HT-29 (cell line): Measurements from ENCODE around the gene DDHD1. TPM values are rescaled to one million over a fixed set of nuclear protein-coding genes. Genes with fewer than 3 reads are reported as not detected.
"Not testable (repeated sequence)": the region's sequence is repeated elsewhere in the genome, so short reads cannot be mapped to it uniquely, and the experiment has no call there.

Source experiments
- DNase-seq: peaks from one replicate; pipeline ENCODE4 v3.0.0-alpha.2; 2015; ENCODE audit warnings: low spot score
- total RNA-seq: library from RNA; depleted of rRNA; stranded (reverse); fragments of >200 nt; shearing (Covaris generic); gene quantifications from 2 replicates; pipeline ENCODE4 v1.2.3, GENCODE V29; 2014; rRNA removed

DDHD1 gene
- total RNA-seq: 6.8 and 7.0 TPM in 2 replicates

DNA sequence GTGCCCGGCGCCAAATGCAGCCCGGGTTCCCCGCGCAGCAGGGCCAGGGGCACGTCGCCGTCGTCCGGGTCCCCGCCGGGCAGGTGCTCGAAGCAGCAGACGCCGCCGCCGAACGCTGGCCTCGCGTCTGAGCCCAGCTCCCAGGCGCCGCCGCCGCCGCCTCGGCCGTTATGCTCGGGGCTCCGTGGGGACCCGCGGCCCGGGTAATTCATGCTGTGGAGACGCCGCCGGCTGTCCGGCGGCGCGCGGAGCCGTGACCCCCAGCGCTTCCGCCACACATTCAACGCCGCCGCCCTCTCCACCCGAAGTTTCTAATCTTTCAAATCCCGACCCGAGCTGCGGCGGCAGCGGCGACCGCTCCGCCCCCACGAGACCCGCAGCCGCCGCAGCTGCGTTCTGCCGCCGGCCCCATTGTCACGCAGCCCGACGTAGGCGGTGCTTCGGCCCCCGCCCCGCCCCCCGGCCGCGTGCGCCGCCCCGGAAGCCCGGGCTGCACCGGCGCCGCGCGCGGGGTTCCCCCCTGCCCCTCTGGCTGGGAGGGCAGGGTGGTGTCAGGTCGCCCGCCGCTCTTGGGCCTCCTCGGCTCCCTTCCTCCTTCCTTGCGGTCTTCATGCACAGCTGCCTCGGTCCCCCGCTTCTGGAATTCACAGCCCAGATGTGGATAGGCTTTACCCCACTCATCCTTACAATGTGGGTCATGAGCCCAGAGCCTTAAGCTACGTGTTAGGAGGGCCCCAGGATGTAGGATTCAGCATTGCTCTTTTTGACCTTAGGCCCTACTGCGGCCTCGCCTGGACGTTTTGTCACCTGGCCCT, at the start of gene DDHD1:
DDHD1 (minus strand) TSS at position 437 of the 815 bp plus-strand sequence; CDS start at position 212, 225 bp downstream.
- peak; percentile 55 for DNase-seq

DNA sequence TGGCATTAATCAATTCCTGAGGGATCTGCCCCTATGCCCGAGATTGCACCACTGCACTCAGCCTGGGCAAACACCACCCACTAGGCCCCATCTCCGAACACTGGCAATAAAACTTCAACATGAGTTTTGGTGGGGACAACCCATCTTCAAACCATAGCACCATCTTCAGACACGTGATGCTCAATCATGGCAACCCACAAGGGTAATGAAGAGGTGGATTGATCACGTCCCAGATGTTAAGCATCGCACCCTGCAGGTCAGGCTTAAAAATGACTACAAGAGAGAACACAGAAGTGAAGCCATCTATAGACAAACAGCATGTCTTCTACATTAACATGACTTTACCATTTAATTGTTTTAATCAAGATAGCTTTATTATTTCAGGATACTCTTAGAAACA, 42.8 kb upstream of the DDHD1 start:
- no peak for DNase-seq

DNA sequence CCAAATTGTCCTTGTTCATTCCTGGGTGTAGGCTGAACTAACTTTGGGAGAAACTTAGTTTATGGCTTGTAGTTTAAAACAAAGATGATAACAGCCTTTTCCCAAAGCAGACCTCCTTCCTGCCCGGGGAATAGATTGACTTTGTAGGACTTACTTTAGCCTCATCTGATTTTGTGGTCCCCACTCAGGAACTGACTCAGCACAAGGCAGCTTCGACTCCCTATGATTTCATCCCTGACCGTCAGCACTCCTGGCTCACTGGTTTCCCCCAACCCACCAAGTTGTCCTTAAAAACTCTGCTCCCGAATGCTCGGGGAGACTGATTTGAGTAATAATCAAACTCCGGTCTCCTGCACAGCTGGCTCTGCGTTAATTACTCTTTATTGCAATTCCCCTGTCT, 40.1 kb upstream of the DDHD1 start:
- DNase-seq: no peak

DNA sequence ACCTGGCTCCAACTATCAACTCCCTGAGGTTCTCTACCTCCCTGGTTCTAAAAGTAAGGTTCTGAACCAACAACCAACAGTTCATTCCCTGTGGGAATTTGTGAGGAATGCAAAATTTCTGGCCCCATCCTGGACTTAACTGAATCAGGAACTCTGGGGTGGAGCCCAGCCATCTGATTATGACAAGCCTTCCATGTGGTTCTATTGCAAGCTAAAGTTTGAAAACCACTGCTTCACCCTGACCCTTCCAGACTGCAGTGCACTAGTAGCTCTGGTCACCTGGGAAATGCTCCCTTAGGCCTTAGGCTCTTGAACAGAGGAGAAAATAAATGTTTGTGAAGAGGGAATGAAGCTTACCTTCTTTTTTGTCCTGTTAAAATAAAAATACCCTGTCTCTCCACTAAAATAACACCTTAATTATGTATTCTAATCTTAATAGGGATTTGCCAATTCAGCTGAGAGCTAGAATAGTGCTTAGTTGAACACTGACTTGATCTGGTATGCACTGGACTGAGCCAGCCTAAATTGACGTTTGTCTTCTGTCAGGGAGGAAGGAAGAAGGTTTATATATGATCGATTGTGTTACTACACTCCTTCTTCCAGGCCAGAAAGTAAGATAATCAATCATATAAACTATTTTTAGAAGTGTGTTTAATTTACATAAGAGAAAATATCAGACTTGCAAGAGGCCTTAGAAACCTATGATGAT, 39.1 kb upstream of the DDHD1 start:
- no peak for DNase-seq

DNA sequence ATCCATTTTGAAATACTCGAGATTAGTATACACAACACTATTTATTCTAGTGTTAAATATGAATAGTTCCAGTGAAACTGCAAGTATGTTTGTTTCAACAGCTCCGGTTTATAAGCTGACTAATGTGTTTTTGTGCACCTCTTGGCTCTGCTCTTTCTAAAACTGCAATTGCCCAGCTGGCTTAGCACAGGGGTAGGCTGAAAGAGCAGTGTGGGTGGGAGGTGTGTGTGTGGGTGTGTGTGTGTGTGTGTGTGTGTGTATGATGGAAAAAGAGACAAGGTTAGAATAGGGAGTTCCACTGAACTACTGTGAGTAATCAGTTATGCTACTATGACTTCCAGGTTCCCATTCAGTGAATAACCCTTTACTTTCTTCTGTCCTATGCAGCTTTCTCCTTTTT, 37.8 kb upstream of the DDHD1 start:
- no peak for DNase-seq

DNA sequence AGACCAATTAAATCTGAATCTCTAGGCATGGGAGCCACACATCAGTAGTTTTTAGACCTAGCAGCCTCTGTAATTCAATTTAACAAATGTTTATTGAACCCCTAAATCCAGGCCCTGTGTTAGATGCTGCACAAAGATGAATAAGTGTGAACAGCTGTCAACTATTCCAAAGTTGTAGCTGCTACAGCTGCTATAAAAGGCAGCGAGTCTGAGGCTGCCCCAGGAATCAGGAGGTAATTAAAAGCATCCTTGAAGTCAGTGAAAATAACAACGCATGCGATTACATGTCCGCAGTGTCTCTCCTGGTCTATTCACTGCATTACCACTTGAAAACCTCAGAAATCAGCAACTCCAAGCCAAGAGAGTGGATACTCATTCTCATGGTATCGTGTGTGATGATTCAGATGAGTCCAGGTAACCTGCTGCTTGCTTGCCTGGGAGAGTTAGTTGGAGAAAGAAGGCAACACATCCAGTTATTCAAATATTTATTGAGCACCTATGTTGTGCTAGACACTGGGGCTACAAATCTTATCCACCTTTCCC, 34.9 kb upstream of the DDHD1 start:
- no peak for DNase-seq

DNA sequence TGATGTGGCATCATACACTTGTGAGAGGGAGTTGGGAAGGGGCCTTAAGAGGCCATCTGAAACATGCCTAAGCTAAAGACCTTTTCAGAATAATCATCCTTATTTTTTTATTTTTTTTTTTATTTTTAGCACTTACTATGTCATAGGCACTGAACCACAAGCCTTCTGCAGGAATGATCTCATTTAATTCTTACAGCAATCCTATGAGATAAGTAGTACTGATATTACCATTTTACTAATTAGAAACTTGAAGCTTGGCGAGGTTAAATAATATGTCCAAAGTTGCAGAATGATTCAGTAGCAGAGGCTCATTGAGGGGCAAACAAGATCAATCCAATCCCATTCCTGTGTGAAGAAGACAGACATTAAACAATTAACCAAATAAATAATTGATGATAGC, 33.4 kb upstream of the DDHD1 start:
- no peak for DNase-seq

DNA sequence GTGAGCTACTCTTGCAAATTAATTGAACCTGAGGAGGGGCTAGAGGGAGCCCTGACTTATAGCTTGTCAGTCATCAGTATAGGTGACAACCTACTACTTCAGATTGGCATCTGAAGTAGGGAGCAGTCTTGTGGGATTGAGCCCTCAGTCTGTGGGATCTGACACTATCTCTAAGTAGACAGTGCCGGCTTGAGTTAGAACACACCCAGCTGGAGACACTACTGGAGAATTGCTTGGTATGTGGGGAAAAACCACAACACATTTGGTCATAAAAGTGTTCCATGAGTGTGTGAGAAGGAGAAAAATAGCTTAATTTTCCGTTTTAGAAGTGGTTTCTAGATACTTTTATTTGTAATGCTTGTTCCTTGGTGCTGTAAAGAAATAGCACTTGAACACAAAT, 30.5 kb upstream of the DDHD1 start:
- DNase-seq: no peak

DNA sequence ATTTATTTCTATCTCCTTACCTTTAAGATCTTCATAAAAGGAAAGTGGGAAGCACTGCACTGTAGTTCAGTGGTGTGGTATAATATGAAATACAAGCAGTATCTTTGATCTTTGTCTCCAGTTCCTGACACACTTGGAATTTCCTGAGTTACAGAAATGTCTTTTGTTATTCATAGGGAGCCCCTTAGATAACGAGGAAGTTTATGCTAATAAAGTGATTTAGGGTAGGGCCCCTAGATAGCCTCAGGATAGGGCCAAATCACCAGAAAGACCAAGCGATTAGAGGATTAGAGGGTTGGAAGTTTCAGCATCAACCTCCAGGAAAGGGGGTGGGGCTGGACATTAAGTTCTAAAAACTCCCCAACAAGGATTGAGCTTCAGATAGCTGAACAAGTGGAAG, 29.9 kb upstream of the DDHD1 start:
- DNase-seq: no peak

DNA sequence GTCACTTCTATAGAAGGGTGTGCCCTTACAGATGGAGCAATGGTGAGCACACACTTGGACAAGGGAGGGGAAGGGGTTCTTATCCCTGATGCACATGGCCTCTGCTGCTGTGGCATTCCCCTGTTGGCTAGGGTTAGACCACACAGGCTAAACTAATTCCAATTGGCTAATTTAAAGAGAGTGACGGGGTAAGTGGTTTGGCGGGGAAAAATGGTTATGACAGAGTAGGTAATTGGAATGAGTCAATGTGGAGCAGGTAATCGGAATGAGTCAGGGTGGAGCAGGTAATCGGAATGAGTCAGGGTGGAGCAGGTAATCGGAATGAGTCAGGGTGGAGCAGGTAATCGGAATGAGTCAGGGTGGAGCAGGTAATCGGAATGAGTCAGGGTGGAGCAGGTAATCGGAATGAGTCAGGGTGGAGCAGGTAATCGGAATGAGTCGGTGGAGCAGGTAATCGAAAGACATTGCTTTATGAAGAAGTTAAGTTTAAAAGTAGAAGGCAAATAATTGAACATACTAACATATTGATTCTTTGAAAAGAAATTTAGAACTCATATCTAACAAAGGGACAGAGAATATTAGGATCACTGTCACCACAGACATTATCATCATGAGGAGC, 28.4 kb upstream of the DDHD1 start:
- not testable (repeated sequence) for DNase-seq

DNA sequence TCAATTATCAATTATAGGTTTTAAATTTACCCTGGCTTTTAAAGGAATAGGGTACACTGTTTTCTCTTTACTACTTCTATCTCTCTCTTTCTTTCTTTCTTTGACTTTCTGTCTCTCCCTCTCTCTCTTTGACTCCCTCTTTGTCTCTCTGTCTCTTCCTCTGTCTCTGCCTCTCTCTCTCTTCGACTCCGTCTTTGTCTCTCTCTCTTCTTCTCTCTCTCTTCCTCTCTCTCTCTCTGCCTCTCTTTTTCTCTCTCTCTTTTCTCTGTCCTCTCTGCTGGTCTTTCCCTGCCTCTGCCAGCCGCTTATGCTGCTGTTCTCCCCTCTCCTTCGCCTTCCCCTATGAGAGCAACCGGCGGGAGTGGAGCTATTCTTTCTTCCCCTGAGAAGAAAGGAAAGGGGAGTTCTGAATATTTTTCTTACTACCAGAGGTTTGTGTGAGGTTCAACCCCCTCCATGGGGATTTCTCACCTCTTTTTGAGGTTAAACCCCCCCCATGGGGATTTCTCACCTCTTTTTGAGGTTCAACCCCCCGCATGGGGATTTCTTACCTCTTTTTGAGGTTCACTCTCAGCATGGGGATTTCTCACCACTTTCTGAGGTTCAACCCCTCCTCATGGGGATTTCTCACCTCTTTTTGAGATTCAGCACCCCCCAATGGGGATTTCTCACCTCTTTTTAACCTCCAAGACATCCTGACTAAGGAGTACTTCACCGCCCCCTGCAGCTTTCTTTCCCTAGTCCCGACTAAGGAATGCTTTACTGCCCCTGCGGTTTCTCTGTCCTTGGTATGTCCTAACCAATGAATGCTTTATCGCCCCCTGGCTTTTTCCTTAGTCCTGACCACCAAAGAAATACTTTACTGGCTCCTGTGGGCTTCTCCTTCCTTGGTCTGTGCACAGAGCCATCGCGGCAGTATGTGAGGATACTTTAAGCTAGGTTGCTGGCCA, 27.4 kb upstream of the DDHD1 start:
- DNase-seq: no peak

DNA sequence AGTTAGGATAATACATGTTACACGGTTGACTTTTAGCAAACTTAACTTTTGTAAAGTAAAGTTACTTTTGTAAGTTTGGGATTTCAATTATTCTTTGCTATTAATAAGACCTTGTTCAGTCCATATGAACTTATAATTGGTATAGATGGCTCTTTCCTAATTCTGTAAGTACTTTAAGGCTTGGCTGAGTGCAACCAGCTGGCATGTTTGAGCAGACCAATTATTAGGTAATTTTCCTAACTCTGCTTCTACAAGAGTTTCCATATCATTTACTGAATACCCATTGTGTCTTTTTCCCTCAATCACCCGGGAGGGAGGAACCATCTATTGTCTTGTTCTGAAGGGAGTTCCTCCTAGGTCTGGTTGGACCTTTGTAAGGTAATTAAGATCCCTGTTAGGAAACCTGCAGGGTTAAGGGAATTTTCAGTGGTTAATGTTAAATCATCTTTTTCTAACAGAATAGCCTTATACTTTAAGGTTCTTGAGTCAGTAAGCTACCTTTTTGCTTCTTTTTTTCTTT, 26.4 kb upstream of the DDHD1 start:
- DNase-seq: not testable (repeated sequence)

DNA sequence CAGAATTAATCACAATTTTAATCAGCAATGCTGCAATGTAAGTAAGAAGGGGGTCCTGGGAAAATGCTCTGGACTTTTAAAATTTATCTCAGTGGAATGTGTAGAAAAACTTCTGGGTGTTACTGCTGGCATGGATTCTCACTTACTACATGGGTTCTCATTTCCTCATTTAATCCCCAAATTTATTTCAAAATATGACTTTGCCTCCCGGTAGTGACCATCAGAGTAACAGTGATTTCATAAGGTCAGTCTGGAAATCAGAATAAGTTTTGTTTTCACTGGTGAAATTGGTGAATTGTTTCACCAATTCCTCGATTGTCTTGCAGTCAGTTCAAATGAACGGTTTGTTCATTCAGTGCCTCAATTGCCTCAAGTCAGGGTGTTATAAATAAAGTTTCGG, 22.3 kb upstream of the DDHD1 start:
- no peak for DNase-seq

DNA sequence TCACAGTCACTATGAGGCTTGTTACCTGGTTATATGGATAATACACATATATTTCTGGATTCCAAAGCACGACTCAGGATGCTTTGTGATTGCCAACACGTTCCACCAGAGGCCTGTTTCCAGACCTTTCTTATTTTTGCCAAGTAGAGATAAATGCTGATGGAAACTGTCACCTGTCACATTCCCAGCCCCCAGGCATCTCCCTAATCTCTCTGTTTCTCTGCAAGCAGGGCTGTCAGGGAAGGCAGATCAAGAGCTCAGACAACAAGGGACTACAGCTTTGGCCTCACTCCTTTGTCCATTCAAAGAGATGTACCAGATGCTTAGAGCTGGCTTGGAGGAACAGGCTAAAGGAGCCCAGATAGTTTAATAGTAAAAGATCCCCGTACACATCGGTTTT, 21.8 kb upstream of the DDHD1 start:
- no peak for DNase-seq

DNA sequence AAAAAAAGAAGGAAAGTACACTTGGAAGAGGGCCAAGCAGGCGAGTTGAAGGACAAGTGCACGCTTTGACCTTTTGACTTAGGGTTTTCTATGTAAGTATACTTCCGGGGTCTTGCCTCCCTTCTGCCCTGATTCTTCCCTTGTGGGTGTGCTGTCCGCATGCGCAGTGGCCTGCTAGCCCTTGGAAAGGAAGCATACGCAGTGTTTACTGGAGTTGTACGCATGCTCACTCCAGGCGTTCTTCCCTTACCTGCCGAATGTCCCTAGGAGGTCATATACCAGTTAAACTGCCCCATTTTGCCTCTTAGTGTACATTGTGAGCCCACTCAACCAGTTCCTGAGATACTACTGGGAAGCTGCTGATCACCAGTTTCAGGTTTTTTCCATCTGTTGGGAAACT, 15.7 kb upstream of the DDHD1 start:
- DNase-seq: no peak

DNA sequence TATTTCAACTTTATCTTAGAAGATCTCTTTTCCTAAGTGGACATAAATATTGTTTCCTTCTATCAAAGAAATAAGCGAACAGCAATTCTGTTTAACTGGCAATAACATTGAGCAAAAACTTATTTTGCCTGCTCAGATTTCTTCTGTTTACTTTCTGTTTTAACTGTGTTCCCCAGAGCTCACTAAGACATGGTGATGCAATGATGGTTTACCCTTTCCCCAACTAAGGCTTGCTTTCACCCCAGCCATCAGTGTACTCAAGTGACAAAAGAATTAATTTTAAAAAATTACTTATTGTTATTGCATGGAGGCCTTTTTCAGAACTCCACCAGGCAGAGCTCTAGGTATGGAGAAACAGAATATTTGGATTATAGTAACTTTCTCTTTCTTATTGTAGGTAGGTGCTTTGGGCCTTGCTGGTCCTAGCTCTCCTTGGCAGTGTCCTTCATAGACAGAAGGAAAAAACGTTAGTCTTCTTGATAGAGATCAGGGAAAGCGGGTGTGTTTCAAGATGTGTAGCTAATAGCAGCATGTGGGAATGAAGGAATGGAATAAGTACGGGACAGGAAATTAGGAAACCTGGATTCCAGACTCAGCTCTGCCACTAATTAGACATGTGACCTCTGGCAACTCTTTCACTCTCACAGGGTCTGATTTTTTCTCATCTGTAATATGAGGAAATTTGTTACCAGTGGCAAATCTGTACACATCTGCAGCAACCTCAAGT, 14.6 kb upstream of the DDHD1 start:
- no peak for DNase-seq

DNA sequence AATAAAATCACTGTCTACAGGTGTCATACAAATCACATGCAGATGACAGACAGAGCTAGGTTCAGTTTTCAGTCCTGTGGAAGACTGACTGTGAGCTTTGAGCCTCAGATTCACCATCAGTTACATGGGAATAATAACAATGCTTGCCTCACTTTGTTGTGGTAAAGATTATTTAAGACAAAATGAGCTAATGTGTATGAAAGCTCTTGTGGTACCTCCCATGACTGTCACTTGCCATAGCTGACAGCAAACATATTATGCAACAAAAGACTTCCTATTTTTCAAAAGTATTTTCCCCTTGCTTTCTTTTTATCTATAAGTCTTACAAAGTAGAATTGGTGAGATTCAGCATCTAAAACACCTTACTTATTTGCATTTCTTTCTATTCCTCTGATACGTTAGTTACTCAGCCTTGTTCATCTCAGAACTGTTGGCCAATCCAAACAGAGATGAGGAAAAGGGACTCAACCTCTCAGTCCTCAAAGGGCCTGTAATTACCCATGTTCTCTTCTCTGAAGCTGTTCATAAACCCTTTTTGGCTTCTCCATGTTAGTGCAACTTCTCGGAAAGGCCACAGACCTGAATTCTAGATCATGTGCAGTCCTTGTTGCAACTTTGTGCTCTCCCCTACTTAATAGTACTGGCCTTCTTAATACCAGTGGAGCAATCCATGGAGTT, 8.8 kb upstream of the DDHD1 start:
- no peak for DNase-seq

DNA sequence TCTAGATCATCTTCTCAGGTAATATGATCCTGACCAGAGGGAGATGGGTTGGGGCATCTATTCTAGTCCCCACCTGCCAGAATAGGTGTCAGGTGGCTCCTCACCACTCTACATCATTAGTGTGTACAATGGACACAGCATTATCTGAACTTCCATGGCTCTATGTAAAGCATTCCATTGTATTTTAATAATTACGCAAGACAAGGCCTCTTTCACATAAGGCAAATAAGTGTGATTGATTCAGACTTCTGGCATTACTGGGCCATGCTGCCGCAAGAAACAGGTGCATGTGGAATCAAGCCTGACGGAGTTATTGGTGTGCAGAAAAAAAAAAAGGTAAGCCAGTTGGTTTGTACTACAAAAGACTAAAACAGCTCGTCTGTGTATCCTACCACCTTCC, 3.1 kb upstream of the DDHD1 start:
- no peak for DNase-seq

DNA sequence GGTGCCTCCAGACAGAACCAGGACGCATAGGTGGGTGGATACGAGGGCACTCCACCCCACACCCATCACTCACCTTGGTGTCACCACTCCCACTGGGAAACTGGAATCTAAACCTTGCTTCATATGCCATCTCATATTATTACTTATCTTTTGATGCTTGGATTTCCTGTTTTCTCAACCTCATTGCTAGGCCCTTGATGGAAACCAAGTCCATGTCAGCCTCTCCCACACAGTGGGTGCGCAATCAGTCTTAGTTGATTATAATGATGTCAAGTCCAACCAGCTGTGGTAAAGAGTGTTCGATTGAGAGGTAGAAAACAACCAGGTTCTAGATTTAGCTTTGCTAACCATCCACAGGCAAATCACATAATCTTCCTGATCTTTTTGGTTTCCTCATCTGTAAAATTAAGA, 584 bp upstream of the DDHD1 start:
- no peak for DNase-seq
